Activated naive CD4-positive, alpha-beta T cell treated with anti-CD3 and anti-CD28 coated beads, Interleukin-2, amount 10 ng/mL, durations not matched to agents 7 days and 5 days (primary cell): Measurements from ENCODE around the gene MYMX.
"Not testable (repeated sequence)": the region's sequence is repeated elsewhere in the genome, so short reads cannot be mapped to it uniquely, and the experiment has no call there.

Experiments used
- CTCF ChIA-PET: fragments of 350-600 bp; sonication (Branson Sonifier 250); formaldehyde crosslinking; loops from one replicate; lab custom pipeline; 2021; ENCODE audit warnings: antibody characterized with exemption; lab: Charles Lee
- DNase-seq: peaks from one replicate; pipeline ENCODE4 v3.0.0-alpha.2; 2020
- H3K27ac Mint-ChIP-seq: one replicate; pipeline ENCODE4 v1.8.0; 2021; ENCODE audit warnings: mild to moderate bottlenecking, moderate library complexity, mixed read lengths
- H3K27me3 Mint-ChIP-seq: one replicate; pipeline ENCODE4 v1.8.0; 2021; ENCODE audit warnings: mild to moderate bottlenecking, mixed read lengths
- H3K36me3 Mint-ChIP-seq: one replicate; pipeline ENCODE4 v1.8.0; 2021; ENCODE audit warnings: mixed read lengths
- H3K4me1 Mint-ChIP-seq: one replicate; pipeline ENCODE4 v1.8.0; 2021; ENCODE audit warnings: mixed read lengths
- H3K4me3 Mint-ChIP-seq: one replicate; pipeline ENCODE4 v1.8.0; 2021; ENCODE audit warnings: mild to moderate bottlenecking, moderate library complexity, mixed read lengths
- H3K9me3 Mint-ChIP-seq: one replicate; pipeline ENCODE4 v1.8.0; 2021; ENCODE audit warnings: mixed read lengths

The MYMX gene

DNA sequence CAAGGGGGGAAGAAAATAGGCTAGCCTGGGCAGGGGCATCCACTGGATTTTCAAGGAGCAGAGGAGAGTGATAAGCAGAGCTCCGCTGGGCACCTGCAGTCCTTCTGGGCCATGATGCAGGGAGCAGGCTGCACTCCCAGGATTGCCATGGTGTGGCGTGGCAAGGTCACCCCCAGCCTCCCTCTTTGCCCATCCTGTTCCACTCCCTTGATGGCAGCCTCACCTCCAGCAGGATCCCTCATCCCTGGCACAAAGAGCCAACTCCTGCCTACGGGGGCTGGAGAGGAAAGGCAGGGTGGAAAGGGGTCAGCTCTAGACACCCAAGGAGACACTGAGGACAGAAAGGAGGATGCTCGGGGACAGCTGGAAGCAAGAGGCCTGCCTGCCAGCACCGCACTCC lies 22.4 kb upstream of the MYMX start:
- DNase-seq = no peak
- Mint-ChIP-seq H3K36me3 (no peaks in the 10 kb centered on the region), H3K4me3 (no peak overlapping the region), H3K27ac (no peak overlapping the region), H3K4me1 (peaks cover 6% of the 10 kb centered on the region), H3K9me3 (no peaks in the 10 kb centered on the region), H3K27me3 (peaks cover 41% of the 10 kb centered on the region)
- CTCF ChIA-PET = interaction anchor here (0.7 kb wide), 1 partner anchor 227 kb away, joined by 4 read pairs; no protein-coding TSS in a partner anchor

DNA sequence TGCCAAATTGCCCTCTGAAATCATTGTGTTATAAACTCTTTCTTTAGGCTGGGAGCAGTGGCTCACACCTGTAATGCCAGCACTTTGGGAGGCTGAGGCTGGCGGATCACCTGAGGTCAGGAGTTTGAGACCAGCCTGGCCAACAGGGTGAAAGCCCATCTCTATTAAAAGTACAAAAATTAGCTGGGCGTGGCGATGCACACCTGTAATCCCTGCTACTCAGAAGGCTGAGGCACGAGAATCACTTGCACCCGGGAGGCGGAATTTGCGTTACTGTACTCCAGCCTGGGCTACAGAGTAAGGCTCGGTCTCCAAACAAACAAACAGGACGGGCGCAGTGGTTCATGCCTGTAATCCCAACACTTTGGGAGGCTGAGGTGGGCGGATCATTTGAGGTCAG lies 20.4 kb upstream of the MYMX start:
- H3K36me3 Mint-ChIP-seq, H3K27ac Mint-ChIP-seq, CTCF ChIA-PET, DNase-seq, H3K4me1 Mint-ChIP-seq, H3K4me3 Mint-ChIP-seq, H3K9me3 Mint-ChIP-seq: not testable (repeated sequence)
- peaks cover 49% of the 10 kb centered on the region for H3K27me3 Mint-ChIP-seq

GRCh38 chr6:44198684-44199083 lies 18.0 kb upstream of the MYMX start:
- H3K27ac Mint-ChIP-seq = no peak overlapping the region
- CTCF ChIA-PET = interaction anchor here (0.8 kb wide), 1 partner anchor 134 kb away, joined by 4 read pairs; no protein-coding TSS in a partner anchor
- H3K4me1 Mint-ChIP-seq = no peaks in the 10 kb centered on the region
- H3K4me3 Mint-ChIP-seq = no peak overlapping the region
- H3K36me3 Mint-ChIP-seq = no peaks in the 10 kb centered on the region
- H3K27me3 Mint-ChIP-seq = peaks cover 48% of the 10 kb centered on the region
- no peaks in the 10 kb centered on the region for H3K9me3 Mint-ChIP-seq
- DNase-seq = no peak

DNA sequence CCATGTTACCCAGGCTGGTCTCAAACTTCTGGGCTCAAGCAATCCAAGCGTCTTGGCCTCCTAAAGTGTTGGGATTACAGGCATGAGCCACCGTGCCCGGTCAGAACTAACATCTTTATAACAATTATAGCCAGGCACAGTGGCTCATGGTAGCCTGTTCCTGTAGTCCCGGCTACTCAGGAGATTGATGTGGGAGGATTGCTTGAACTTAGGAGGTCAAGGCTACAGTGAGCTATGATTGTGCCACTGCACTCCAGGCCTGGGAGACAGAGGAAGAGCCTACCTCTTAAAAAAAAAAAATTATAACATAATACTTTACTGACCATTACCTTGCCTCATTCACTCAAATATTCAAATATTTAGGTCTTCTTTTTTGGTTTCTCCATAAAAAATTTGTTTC lies 16.8 kb upstream of the MYMX start:
- H3K36me3 Mint-ChIP-seq = no peaks in the 10 kb centered on the region
- no peak overlapping the region for H3K4me3 Mint-ChIP-seq
- no peaks in the 10 kb centered on the region for H3K9me3 Mint-ChIP-seq
- peaks cover 44% of the 10 kb centered on the region for H3K27me3 Mint-ChIP-seq
- no peaks in the 10 kb centered on the region for H3K4me1 Mint-ChIP-seq
- no peak for DNase-seq
- CTCF ChIA-PET = no interaction called here
- H3K27ac Mint-ChIP-seq = no peak overlapping the region

DNA sequence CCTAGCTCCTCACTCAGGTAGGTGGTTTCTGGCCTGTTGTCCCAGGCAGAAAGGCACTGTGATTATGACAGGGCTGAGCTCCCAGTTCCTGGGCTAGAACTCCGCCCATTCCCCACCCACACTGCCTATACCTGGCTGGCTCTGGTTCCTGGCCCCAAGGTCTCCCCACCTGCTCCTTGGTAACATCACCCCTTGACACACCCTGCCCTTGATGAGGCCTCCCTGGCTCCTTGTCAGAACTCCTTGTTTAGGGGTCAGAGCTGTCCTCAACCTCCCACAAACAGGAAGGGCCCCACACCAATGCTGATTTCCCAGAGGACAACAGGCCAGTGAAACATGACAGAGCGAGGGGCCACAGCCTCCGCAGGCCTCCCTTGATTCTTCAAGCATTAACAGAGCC lies 15.5 kb upstream of the MYMX start:
- CTCF ChIA-PET = no interaction called here
- DNase-seq = no peak
- Mint-ChIP-seq H3K36me3 (no peaks in the 10 kb centered on the region), H3K27ac (no peak overlapping the region), H3K9me3 (no peaks in the 10 kb centered on the region), H3K4me1 (no peaks in the 10 kb centered on the region), H3K27me3 (peaks cover 44% of the 10 kb centered on the region), H3K4me3 (no peak overlapping the region)

- Mint-ChIP-seq H3K27ac (no peak overlapping the region), H3K9me3 (no peaks in the 10 kb centered on the region), H3K4me1 (no peaks in the 10 kb centered on the region), H3K36me3 (no peaks in the 10 kb centered on the region), H3K27me3 (peaks cover 44% of the 10 kb centered on the region), H3K4me3 (no peak overlapping the region)
- CTCF ChIA-PET = no interaction called here
- no peak for DNase-seq
Measured at GRCh38 chr6:44201638-44202303, 15.0 kb upstream of the MYMX start.

DNA sequence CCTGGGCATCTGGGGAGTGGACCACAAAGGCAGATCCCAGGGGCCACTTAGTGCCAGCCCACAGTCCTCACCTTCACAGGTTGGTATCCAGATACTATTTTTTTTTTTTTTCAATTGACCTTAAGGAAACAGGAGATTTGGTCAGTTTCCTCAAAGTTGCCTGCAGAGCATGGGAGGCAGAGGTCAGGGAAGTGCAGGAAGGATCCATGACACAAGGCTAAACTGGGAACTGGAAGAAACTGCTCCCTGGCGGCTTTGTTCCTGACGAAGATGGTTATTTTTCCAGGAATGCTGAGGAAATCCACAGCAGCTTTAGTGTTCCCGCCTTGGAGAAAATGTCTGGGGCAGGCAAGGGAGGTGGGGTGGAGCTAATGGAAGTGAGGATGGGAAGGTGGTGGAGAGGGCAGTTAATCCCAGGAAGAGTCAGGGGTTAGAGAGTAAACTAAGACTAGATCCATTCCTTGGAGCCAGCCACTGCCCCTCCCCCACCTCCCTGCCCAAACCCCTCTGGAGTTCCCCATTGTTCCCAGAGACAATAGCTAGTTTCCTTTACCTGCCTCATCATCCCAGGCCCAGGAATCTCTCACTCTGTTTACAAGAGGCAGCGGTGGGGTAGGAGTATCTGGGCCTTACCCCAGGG lies 14.3 kb upstream of the MYMX start:
- Mint-ChIP-seq H3K4me1 (no peaks in the 10 kb centered on the region), H3K9me3 (no peaks in the 10 kb centered on the region), H3K27me3 (peaks cover 48% of the 10 kb centered on the region), H3K36me3 (no peaks in the 10 kb centered on the region), H3K4me3 (no peak overlapping the region), H3K27ac (no peak overlapping the region)
- CTCF ChIA-PET = interaction anchor here (1.0 kb wide), 1 partner anchor 19 kb away, joined by 4 read pairs; no protein-coding TSS in a partner anchor
- no peak for DNase-seq

DNA sequence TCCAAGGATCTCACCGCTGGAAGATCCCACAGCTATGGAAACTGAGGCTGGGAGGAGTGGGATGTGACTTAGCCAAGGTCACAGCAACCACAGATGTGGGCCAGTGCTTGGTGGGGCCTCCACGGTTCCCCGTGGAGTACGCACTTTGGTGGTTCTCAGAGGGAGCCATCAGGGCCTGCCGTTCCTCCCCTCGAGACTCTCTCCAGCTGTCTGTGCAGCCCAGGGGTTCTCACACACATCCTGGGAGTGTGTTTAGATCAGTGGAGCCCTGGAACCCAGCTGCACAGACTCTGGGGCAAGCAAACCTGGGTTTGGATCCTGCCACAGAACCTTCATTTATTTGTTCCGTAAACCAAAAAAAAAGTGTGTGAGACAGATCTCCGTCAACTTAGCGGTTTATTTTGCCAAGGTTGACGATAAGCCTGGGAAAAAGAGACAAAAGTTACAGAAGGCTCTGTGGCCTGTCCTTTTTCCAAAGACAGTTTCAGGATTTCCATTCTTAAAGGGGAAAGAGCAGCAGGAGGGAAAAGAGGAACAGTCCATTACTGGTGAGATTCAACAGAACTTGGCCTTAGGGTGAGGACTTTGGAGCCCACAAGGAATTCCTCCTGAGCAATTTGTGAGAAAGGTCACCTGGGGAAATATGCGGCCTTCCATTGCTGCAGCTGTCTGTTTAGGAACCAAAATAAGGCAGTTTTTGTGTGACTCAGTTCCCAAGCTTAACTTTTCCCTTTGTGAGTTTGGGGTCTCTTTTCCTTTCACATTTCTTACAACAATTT lies 13.6 kb upstream of the MYMX start:
- H3K27me3 Mint-ChIP-seq = peaks cover 55% of the 10 kb centered on the region
- CTCF ChIA-PET = interaction anchor here (1.0 kb wide), 1 partner anchor 18 kb away, joined by 4 read pairs; no protein-coding TSS in a partner anchor
- no peak overlapping the region for H3K27ac Mint-ChIP-seq
- no peak overlapping the region for H3K4me3 Mint-ChIP-seq
- H3K4me1 Mint-ChIP-seq = no peaks in the 10 kb centered on the region
- no peaks in the 10 kb centered on the region for H3K36me3 Mint-ChIP-seq
- no peak for DNase-seq
- H3K9me3 Mint-ChIP-seq = no peaks in the 10 kb centered on the region

DNA sequence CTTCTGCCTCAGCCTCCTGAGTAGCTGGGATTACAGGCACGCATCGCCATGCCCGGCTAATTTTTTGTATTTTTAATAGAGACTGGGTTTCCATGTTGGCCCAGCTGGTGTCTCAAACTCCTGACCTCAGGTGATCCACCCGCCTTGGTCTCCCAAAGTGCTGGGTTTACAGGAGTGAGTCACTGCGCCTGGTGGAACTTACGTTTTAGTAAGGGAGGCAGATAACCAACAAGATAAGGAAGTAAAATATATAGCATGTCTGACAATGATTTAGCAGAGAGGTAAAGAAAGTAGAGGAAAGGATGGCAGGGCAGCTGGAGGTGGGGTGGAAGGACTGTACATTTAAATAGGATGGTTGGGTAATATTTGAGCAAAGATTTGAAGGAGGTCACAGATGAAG lies 12.8 kb upstream of the MYMX start:
- DNase-seq = no peak
- Mint-ChIP-seq H3K27me3 (peaks cover 57% of the 10 kb centered on the region), H3K27ac (no peak overlapping the region), H3K4me3 (no peak overlapping the region), H3K36me3 (no peaks in the 10 kb centered on the region), H3K9me3 (no peaks in the 10 kb centered on the region), H3K4me1 (no peaks in the 10 kb centered on the region)
- CTCF ChIA-PET = no interaction called here

DNA sequence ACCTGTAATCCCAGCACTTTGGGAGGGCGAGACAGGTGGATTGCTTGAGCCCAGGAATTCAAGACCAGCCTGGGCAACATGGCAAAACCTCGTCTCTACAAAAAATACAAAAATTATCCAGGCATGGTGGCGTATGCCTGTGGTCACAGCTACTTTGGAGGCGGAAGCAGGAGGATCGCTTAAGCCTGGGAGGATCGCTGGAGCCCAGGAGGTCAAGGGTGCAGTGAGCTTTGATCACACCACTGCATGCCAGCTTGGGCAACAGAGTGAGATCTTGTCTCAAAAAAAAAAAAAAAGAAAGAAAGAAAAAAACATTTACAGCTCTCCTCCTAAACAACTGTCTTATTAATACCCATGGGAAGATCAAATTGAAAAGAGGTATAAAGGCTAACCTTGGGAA lies 8.8 kb upstream of the MYMX start:
- Mint-ChIP-seq H3K27ac (no peak overlapping the region), H3K4me3 (no peak overlapping the region), H3K27me3 (peaks cover 41% of the 10 kb centered on the region), H3K4me1 (no peaks in the 10 kb centered on the region), H3K36me3 (no peaks in the 10 kb centered on the region), H3K9me3 (no peaks in the 10 kb centered on the region)
- DNase-seq = no peak
- CTCF ChIA-PET = no interaction called here

GRCh38 chr6:44211284-44211683 lies 5.4 kb upstream of the MYMX start:
- H3K27ac Mint-ChIP-seq = peak overlapping the region; percentile 49
- H3K27me3 Mint-ChIP-seq = peaks cover 41% of the 10 kb centered on the region
- DNase-seq = no peak
- no peaks in the 10 kb centered on the region for H3K4me1 Mint-ChIP-seq
- H3K9me3 Mint-ChIP-seq = no peaks in the 10 kb centered on the region
- CTCF ChIA-PET = no interaction called here
- no peak overlapping the region for H3K4me3 Mint-ChIP-seq
- no peaks in the 10 kb centered on the region for H3K36me3 Mint-ChIP-seq

- no peak for DNase-seq
- Mint-ChIP-seq H3K27me3 (peaks cover 52% of the 10 kb centered on the region), H3K4me3 (no peak overlapping the region), H3K4me1 (peaks cover 10% of the 10 kb centered on the region), H3K27ac (no peak overlapping the region), H3K36me3 (no peaks in the 10 kb centered on the region), H3K9me3 (no peaks in the 10 kb centered on the region)
- CTCF ChIA-PET = interaction anchor here (1.1 kb wide), 1 partner anchor 11 kb away, joined by 3 read pairs; no protein-coding TSS in a partner anchor
Measured at GRCh38 chr6:44214307-44214706, 2.4 kb upstream of the MYMX start.

GRCh38 chr6:44217332-44218143 lies 812 bp downstream of the MYMX start:
- Mint-ChIP-seq H3K4me3 (no peak overlapping the region), H3K27me3 (peaks cover 58% of the 10 kb centered on the region), H3K4me1 (peaks cover 27% of the 10 kb centered on the region), H3K36me3 (no peaks in the 10 kb centered on the region), H3K9me3 (no peaks in the 10 kb centered on the region), H3K27ac (no peak overlapping the region)
- no peak for DNase-seq
- CTCF ChIA-PET = interaction anchor here (0.8 kb wide), 1 partner anchor 47 kb away, joined by 3 read pairs; no protein-coding TSS in a partner anchor
